SK-N-SH treated with all-trans-retinoic acid at 6 μM for 48 hours (cell line): ENCODE measurements around the gene ZNF710.

Experiments used
- CSDC2 ChIP-seq: fragments of 250-450 bp; sonication (Bioruptor Pico); IDR thresholded peaks from 2 replicates; pipeline ENCODE4 v1.5.0; 2020; ENCODE audit warnings: mild to moderate bottlenecking, moderate library complexity
- GLIS3 ChIP-seq: fragments of 250-450 bp; sonication (Bioruptor Pico); IDR thresholded peaks from 2 replicates; pipeline ENCODE4 v1.5.0; 2020; ENCODE audit warnings: mild to moderate bottlenecking, moderate library complexity
- OSR1 ChIP-seq: fragments of 250-450 bp; sonication (Bioruptor Pico); IDR thresholded peaks from 2 replicates; pipeline ENCODE4 v1.8.0; 2022; ENCODE audit warnings: moderate library complexity, mild to moderate bottlenecking, inconsistent platforms
- TOX ChIP-seq: fragments of 250-450 bp; sonication (Bioruptor Pico); IDR thresholded peaks from 2 replicates; pipeline ENCODE4 v1.8.0; 2021; ENCODE audit warnings: mild to moderate bottlenecking, moderate library complexity, borderline replicate concordance
- ZC3H10 ChIP-seq: fragments of 250-450 bp; sonication (Bioruptor Pico); IDR thresholded peaks from 2 replicates; pipeline ENCODE4 v1.5.1; 2021; ENCODE audit warnings: mild to moderate bottlenecking, moderate library complexity
- ZNF565 ChIP-seq: fragments of 450-650 bp; formaldehyde crosslinking; conservative IDR thresholded peaks from 2 replicates; pipeline ENCODE4 v1.5.0; 2020; ENCODE audit warnings: low read depth, mild to moderate bottlenecking, moderate library complexity
- TF ChIP-seq, protein P1 (sequence below): fragments of 250-450 bp; sonication (Bioruptor Pico); IDR thresholded peaks from 2 replicates; pipeline ENCODE4 v1.8.0; 2020; ENCODE audit warnings: mild to moderate bottlenecking, moderate library complexity, borderline replicate concordance
- TF ChIP-seq, protein P2 (sequence below): fragments of 250-450 bp; sonication (Bioruptor Pico); IDR thresholded peaks from 2 replicates; pipeline ENCODE4 v1.8.0; 2021; ENCODE audit warnings: low read depth, mild to moderate bottlenecking, moderate library complexity, borderline replicate concordance
- TF ChIP-seq, protein P3 (sequence below): fragments of 250-450 bp; sonication (Bioruptor Pico); IDR thresholded peaks from 2 replicates; pipeline ENCODE4 v1.5.1; 2021; ENCODE audit warnings: mild to moderate bottlenecking, moderate library complexity

DNA sequence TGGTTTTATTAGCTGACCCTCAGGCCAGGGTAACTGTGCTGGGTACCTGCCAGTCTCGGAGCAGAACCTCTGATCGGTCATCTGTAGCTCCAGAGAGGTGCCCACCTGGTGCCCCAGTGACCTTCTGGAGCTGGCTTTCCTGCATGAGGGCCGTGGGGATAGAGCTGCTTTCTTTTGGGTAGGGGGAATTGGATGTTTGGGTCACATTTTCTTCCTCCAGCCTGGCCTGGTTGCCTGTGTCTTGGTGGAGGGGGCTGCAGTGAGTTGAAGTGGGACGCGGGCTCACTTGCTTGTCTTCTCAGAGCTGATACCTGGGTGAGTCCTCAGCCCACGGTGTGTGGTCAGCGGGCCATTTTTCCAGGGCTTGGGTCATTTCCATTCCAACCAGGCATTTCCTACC is 2.6 kb downstream of the ZNF710 start:
- TF ChIP-seq ZNF565 (CRISPR knock-in tag), result no peak
- TF ChIP-seq, protein P1, sequence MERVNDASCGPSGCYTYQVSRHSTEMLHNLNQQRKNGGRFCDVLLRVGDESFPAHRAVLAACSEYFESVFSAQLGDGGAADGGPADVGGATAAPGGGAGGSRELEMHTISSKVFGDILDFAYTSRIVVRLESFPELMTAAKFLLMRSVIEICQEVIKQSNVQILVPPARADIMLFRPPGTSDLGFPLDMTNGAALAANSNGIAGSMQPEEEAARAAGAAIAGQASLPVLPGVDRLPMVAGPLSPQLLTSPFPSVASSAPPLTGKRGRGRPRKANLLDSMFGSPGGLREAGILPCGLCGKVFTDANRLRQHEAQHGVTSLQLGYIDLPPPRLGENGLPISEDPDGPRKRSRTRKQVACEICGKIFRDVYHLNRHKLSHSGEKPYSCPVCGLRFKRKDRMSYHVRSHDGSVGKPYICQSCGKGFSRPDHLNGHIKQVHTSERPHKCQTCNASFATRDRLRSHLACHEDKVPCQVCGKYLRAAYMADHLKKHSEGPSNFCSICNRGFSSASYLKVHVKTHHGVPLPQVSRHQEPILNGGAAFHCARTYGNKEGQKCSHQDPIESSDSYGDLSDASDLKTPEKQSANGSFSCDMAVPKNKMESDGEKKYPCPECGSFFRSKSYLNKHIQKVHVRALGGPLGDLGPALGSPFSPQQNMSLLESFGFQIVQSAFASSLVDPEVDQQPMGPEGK (CRISPR knock-in tag), result no peak
- TF ChIP-seq, protein P2, sequence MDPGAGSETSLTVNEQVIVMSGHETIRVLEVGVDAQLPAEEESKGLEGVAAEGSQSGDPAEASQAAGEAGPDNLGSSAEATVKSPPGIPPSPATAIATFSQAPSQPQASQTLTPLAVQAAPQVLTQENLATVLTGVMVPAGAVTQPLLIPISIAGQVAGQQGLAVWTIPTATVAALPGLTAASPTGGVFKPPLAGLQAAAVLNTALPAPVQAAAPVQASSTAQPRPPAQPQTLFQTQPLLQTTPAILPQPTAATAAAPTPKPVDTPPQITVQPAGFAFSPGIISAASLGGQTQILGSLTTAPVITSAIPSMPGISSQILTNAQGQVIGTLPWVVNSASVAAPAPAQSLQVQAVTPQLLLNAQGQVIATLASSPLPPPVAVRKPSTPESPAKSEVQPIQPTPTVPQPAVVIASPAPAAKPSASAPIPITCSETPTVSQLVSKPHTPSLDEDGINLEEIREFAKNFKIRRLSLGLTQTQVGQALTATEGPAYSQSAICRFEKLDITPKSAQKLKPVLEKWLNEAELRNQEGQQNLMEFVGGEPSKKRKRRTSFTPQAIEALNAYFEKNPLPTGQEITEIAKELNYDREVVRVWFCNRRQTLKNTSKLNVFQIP (CRISPR knock-in tag), result no peak
- TF ChIP-seq OSR1, result no peak
- TF ChIP-seq CSDC2 (CRISPR knock-in tag), result no peak
- TF ChIP-seq, protein P3, sequence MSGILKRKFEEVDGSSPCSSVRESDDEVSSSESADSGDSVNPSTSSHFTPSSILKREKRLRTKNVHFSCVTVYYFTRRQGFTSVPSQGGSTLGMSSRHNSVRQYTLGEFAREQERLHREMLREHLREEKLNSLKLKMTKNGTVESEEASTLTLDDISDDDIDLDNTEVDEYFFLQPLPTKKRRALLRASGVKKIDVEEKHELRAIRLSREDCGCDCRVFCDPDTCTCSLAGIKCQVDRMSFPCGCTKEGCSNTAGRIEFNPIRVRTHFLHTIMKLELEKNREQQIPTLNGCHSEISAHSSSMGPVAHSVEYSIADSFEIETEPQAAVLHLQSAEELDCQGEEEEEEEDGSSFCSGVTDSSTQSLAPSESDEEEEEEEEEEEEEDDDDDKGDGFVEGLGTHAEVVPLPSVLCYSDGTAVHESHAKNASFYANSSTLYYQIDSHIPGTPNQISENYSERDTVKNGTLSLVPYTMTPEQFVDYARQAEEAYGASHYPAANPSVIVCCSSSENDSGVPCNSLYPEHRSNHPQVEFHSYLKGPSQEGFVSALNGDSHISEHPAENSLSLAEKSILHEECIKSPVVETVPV (CRISPR knock-in tag), result no peak
- TF ChIP-seq TOX (CRISPR knock-in tag), result no peak
- no peak for TF ChIP-seq ZC3H10 (CRISPR knock-in tag)
- TF ChIP-seq GLIS3, result no peak
